Measurements from ENCODE around the gene CREG2. TPM values are rescaled to one million over a fixed set of nuclear protein-coding genes. Genes with fewer than 3 reads are reported as not detected.

Gene CREG2
- total RNA-seq, 1 experiment from 2014 or later, result 12.3 TPM

GRCh38 chr2:101362316-101362715 lies 25.0 kb downstream of the CREG2 start:
- Histone ChIP-seq H3K4me2 (no peak overlapping the region), H3K79me2 (ENCODE audit: low read depth) (peaks cover 7% of the 10 kb centered on the region), H3K4me1 (replicated peaks; ENCODE audit: insufficient read depth) (peaks cover 50% of the 10 kb centered on the region), H2AFZ (no peak overlapping the region), H3K36me3 (ENCODE audit: low read depth) (no peaks in the 10 kb centered on the region), H3K9me3 (ENCODE audit: insufficient read depth, low read depth) (no peaks in the 10 kb centered on the region), H3K27me3 (ENCODE audit: insufficient read depth, low read depth) (no peaks in the 10 kb centered on the region), H3K9me2 (ENCODE audit: insufficient read depth) (no peaks in the 10 kb centered on the region), H4K20me1 (ENCODE audit: insufficient read depth) (no peaks in the 10 kb centered on the region), H3K27ac (peak overlapping the region; percentile 88; the same call in 1 of the 2 replicates), H3F3A (ENCODE audit: insufficient read depth, low read depth) (peaks cover 31% of the 10 kb centered on the region), H3K4me3 (no peak overlapping the region)
- no peak for DNase-seq
- POLR2A ChIA-PET (ENCODE audit: unreplicated experiment), result interaction anchor here (0.6 kb wide), 2 partner anchors 67 to 332 kb away, joined by 3 to 5 read pairs; no protein-coding TSS in a partner anchor
- intact Hi-C loops (cut with micrococcal nuclease; ENCODE audit: unreplicated experiment), result no loop called here
- TF ChIP-seq CTCF (conservative IDR thresholded peaks at IDR 0.05), result no peak
- no peak for TF ChIP-seq EZH2 (IDR thresholded peaks at IDR 0.05; ENCODE audit: low read depth)
- CTCF ChIA-PET, result no interaction called here
- no TSS peak for BruUV-seq (replicated peaks)

GRCh38 chr2:101361522-101361921 lies 25.8 kb downstream of the CREG2 start:
- peaks cover 39% of the 10 kb centered on the region for H3F3A ChIP-seq (ENCODE audit: insufficient read depth, low read depth)
- no peak overlapping the region for H2AFZ ChIP-seq
- intact Hi-C loops (cut with micrococcal nuclease; ENCODE audit: unreplicated experiment), result loop anchor here (2.0 kb wide), 1 partner anchor 53 kb away; the partner anchor contains the start of gene RNF149
- ChIA-PET POLR2A (ENCODE audit: unreplicated experiment) (interaction anchor here (0.6 kb wide), 1 partner anchor 66 kb away, joined by 3 read pairs; no protein-coding TSS in a partner anchor), CTCF (no interaction called here)
- no peak for TF ChIP-seq CTCF (conservative IDR thresholded peaks at IDR 0.05)
- TF ChIP-seq EZH2 (IDR thresholded peaks at IDR 0.05; ENCODE audit: low read depth), result no peak
- no peaks in the 10 kb centered on the region for H3K36me3 ChIP-seq (ENCODE audit: low read depth)
- H3K4me3 ChIP-seq, result no peak overlapping the region
- no peaks in the 10 kb centered on the region for H3K9me3 ChIP-seq (ENCODE audit: insufficient read depth, low read depth)
- H4K20me1 ChIP-seq (ENCODE audit: insufficient read depth), result no peaks in the 10 kb centered on the region
- peaks cover 7% of the 10 kb centered on the region for H3K79me2 ChIP-seq (ENCODE audit: low read depth)
- no peaks in the 10 kb centered on the region for H3K9me2 ChIP-seq (ENCODE audit: insufficient read depth)
- H3K27me3 ChIP-seq (ENCODE audit: insufficient read depth, low read depth), result no peaks in the 10 kb centered on the region
- peak overlapping the region; percentile 88 for H3K27ac ChIP-seq
- BruUV-seq (replicated peaks), result no TSS peak
- peak overlapping the region; percentile 58 for H3K4me2 ChIP-seq
- peaks cover 58% of the 10 kb centered on the region for H3K4me1 ChIP-seq (replicated peaks; ENCODE audit: insufficient read depth)
- DNase-seq, result peak in 1 of 2 experiments; percentile 52

GRCh38 chr2:101361121-101361520 lies 26.2 kb downstream of the CREG2 start:
- H3K9me2 ChIP-seq (ENCODE audit: insufficient read depth), result no peaks in the 10 kb centered on the region
- H3K9me3 ChIP-seq (ENCODE audit: insufficient read depth, low read depth), result no peaks in the 10 kb centered on the region
- intact Hi-C loops (cut with micrococcal nuclease; ENCODE audit: unreplicated experiment), result loop anchor here (2.0 kb wide), 1 partner anchor 52 kb away; the partner anchor contains the start of gene RNF149
- H3K27ac ChIP-seq, result peak overlapping the region; percentile 88
- peaks cover 43% of the 10 kb centered on the region for H3F3A ChIP-seq (ENCODE audit: insufficient read depth, low read depth)
- no peaks in the 10 kb centered on the region for H4K20me1 ChIP-seq (ENCODE audit: insufficient read depth)
- H3K4me2 ChIP-seq, result peak overlapping the region; percentile 58
- DNase-seq, result no peak
- BruUV-seq (replicated peaks), result no TSS peak
- peaks cover 7% of the 10 kb centered on the region for H3K79me2 ChIP-seq (ENCODE audit: low read depth)
- CTCF ChIA-PET, result no interaction called here
- no peak for TF ChIP-seq EZH2 (IDR thresholded peaks at IDR 0.05; ENCODE audit: low read depth)
- TF ChIP-seq CTCF (conservative IDR thresholded peaks at IDR 0.05), result no peak
- POLR2A ChIA-PET (ENCODE audit: unreplicated experiment), result no interaction called here
- H2AFZ ChIP-seq, result no peak overlapping the region
- no peaks in the 10 kb centered on the region for H3K36me3 ChIP-seq (ENCODE audit: low read depth)
- no peak overlapping the region for H3K4me3 ChIP-seq
- H3K4me1 ChIP-seq (replicated peaks; ENCODE audit: insufficient read depth), result peaks cover 62% of the 10 kb centered on the region
- no peaks in the 10 kb centered on the region for H3K27me3 ChIP-seq (ENCODE audit: insufficient read depth, low read depth)
